GM12878 (cell line): ENCODE results near the gene STRA6. TPM values are rescaled to one million over a fixed set of nuclear protein-coding genes. Genes with fewer than 3 reads are reported as not detected.
A peak's percentile ranks its signal among the peaks of the same experiment; 100 is the strongest.

ENCODE experiments used
- ATAC-seq: fragments of 200-7000 bp; cut with Tn5 transposase; 3 replicates; pipeline ENCODE4 v1.9.1; 2020; ENCODE audit warnings: mild to moderate bottlenecking, moderate library complexity
- BruUV-seq: library from RNA; stranded (reverse); fragments of 400-500 nt; replicated peaks from 2 replicates; lab custom pipeline; 2021; lab: Mats Ljungman, UMichigan
- CTCF ChIA-PET: fragments of 300-600 bp; sonication (Branson Sonifier 250); formaldehyde crosslinking; extraction: SDS; loops from one replicate; lab custom pipeline; 2021; ENCODE audit warnings: inconsistent platforms; lab: Yijun Ruan, JAX
- POLR2A ChIA-PET: fragments of 350-600 bp; formaldehyde crosslinking; extraction: SDS; loops from one replicate; lab custom pipeline; 2021; ENCODE audit warnings: inconsistent platforms; lab: Charles Lee
- RAD21 ChIA-PET: fragments of 300-600 bp; sonication (Branson Sonifier 250); formaldehyde crosslinking; loops from one replicate; lab custom pipeline; 2023; ENCODE audit warnings: antibody characterized with exemption; ENCODE audit not compliant: unreplicated experiment; lab: Charles Lee
- SMC1A ChIA-PET: fragments of 300-600 bp; sonication (Branson Sonifier 250); formaldehyde crosslinking; loops from one replicate; lab custom pipeline; 2023; ENCODE audit not compliant: unreplicated experiment, uncharacterized antibody; lab: Charles Lee
- DNase-seq: peaks from one replicate; pipeline ENCODE4 v3.0.0-alpha.2; 2011; ENCODE audit warnings: low read depth, low spot score
- FAIRE-seq: peaks from 3 replicates; lab custom pipeline; 2011; peaks lifted over from hg19 to GRCh38; lab: Jason Lieb, UNC
- H2AFZ ChIP-seq: 2 replicates; pipeline ENCODE4 v1.6.0; 2011; ENCODE audit warnings: low read depth, low read length, control low read depth; ENCODE audit not compliant: control insufficient read depth
- H3K27ac ChIP-seq: 2 replicates; pipeline ENCODE4 v1.5.1; 2011; ENCODE audit warnings: control low read depth; ENCODE audit not compliant: control insufficient read depth, insufficient read depth
- H3K27me3 ChIP-seq, 2 experiments: replicated peaks in 1 of 2; 2 replicates each; pipeline versions ENCODE4 v1.6.0 to v1.6.1; 2011; ENCODE audit warnings: low read length in 1 of 2; ENCODE audit not compliant: control insufficient read depth in 2 of 2, insufficient read depth in 2 of 2
- H3K36me3 ChIP-seq, 2 experiments: 2 replicates each; pipeline ENCODE4 v1.5.1; 2011; ENCODE audit warnings: low read length in 1 of 2; ENCODE audit not compliant: control insufficient read depth in 2 of 2, insufficient read depth in 2 of 2
- H3K4me1 ChIP-seq: 2 replicates; pipeline ENCODE4 v1.6.1; 2011; ENCODE audit warnings: mild to moderate bottlenecking, low read length, moderate library complexity, mixed read lengths; ENCODE audit not compliant: control insufficient read depth, insufficient read depth
- H3K4me2 ChIP-seq: 2 replicates; pipeline ENCODE4 v1.6.0; 2011; ENCODE audit warnings: control low read depth; ENCODE audit not compliant: control insufficient read depth, insufficient read depth
- H3K4me3 ChIP-seq: fragments of 200-600 bp; sonication (generic); 2 replicates; pipeline ENCODE4 v1.5.1; 2016
- H3K79me2 ChIP-seq: 2 replicates; pipeline ENCODE4 v1.6.0; 2011; ENCODE audit warnings: low read length; ENCODE audit not compliant: control insufficient read depth, insufficient read depth
- H3K9ac ChIP-seq: 2 replicates; pipeline ENCODE4 v1.8.0; 2011; ENCODE audit warnings: low read length, control low read depth, mixed read lengths; ENCODE audit not compliant: control insufficient read depth, insufficient read depth
- H3K9me3 ChIP-seq: replicated peaks from 3 replicates; pipeline ENCODE4 v1.5.1; 2011; ENCODE audit warnings: mild to moderate bottlenecking, low read length; ENCODE audit not compliant: control insufficient read depth, insufficient read depth
- H4K20me1 ChIP-seq: 2 replicates; pipeline ENCODE4 v1.6.0; 2011; ENCODE audit not compliant: control insufficient read depth, insufficient read depth
- ATF2 ChIP-seq: IDR thresholded peaks from 2 replicates; pipeline ENCODE4 v1.6.1; 2012; ENCODE audit warnings: low read length, inconsistent platforms
- CHD1 ChIP-seq: IDR thresholded peaks from 2 replicates; pipeline ENCODE4 v1.6.1; 2012; ENCODE audit warnings: low read depth, low read length, improper control_type of control experiment
- E4F1 ChIP-seq: fragments of 450-650 bp; IDR thresholded peaks from 2 replicates; pipeline ENCODE4 v1.6.1; 2018; ENCODE audit warnings: borderline replicate concordance, mild to moderate bottlenecking; ENCODE audit not compliant: partially characterized antibody
- ELK1 ChIP-seq: IDR thresholded peaks from 2 replicates; pipeline ENCODE4 v1.6.1; 2012; ENCODE audit warnings: low read depth, low read length, improper control_type of control experiment
- GABPA ChIP-seq: IDR thresholded peaks from 2 replicates; pipeline ENCODE4 v1.6.1; 2014; ENCODE audit warnings: antibody characterized with exemption, low read depth, mild to moderate bottlenecking, inconsistent platforms
- HSF1 ChIP-seq: fragments of 150-350 bp; IDR thresholded peaks from 2 replicates; pipeline ENCODE4 v1.6.1; 2014; ENCODE audit warnings: mild to moderate bottlenecking, low read depth, low read length
- MLLT1 ChIP-seq: fragments of 450-650 bp; IDR thresholded peaks from 2 replicates; pipeline ENCODE4 v1.6.1; 2016; ENCODE audit warnings: mild to moderate bottlenecking
- RELB ChIP-seq: fragments of 450-650 bp; IDR thresholded peaks from 2 replicates; pipeline ENCODE4 v1.6.1; 2017; ENCODE audit warnings: low read depth, mild to moderate bottlenecking, moderate library complexity
- SP1 ChIP-seq: IDR thresholded peaks from one replicate; pipeline ENCODE4 v1.6.1; 2011; ENCODE audit warnings: low read depth, low read length
- STAT1 ChIP-seq: fragments of 450-650 bp; conservative IDR thresholded peaks from 2 replicates; pipeline ENCODE4 v1.6.1; 2014; ENCODE audit warnings: antibody characterized with exemption, mild to moderate bottlenecking
- YY1 ChIP-seq: IDR thresholded peaks from 2 replicates; pipeline ENCODE4 v1.6.1; 2011; ENCODE audit warnings: low read depth, mild to moderate bottlenecking, low read length
- ZBED1 ChIP-seq: IDR thresholded peaks from 2 replicates; pipeline ENCODE4 v1.6.1; 2016; ENCODE audit warnings: borderline replicate concordance
- WGBS: methylation state at CpG from one replicate; pipeline ENCODE4 v1.1.6; 2016; ENCODE audit warnings: low lambda C conversion rate; ENCODE audit not compliant: insufficient replicate concordance, insufficient coverage; ENCODE audit errors: missing lambda C conversion rate; 5-methylcytosine and 5-hydroxymethylcytosine counted together
- in situ Hi-C: fragments of 300-500 bp; cut with MboI; formaldehyde crosslinking; loops from 9 replicates; pipeline ENCODE4 v1.14.3; 2018; ENCODE audit warnings: mixed read lengths
- intact Hi-C: fragments of 100-400 bp; cut with micrococcal nuclease; formaldehyde crosslinking; loops from one replicate; pipeline ENCODE4 v1.14.2; 2022; ENCODE audit not compliant: unreplicated experiment
- polyA plus RNA-seq, 11 experiments: library from polyadenylated mRNA; depleted of rRNA in 4 of 11; unstranded in 6 of 11; stranded (reverse) in 5 of 11; fragments of >200 nt; fragmentation: Nextera tagmentation in 4 of 11; fragmentation: Illumina TruSeq in 1 of 11; extraction: Ambion mirVana in 4 of 11; extraction: Trizol in 1 of 11; gene quantifications; 1 replicate in 1 of 11; 2 replicates in 10 of 11; pipeline versions ENCODE4 v1.2.1 to v1.2.3, GENCODE V29; 2011 to 2016; ENCODE audit warnings: inconsistent platforms in 2 of 11, missing spikeins in 2 of 11, low read depth in 1 of 11
- total RNA-seq, 4 experiments: library from RNA; depleted of rRNA in 3 of 4; stranded (reverse); fragments of >200 nt in 3 of 4; fragmentation: Illumina TruSeq in 1 of 4; extraction: Trizol in 1 of 4; gene quantifications; 2 replicates each; pipeline versions ENCODE4 v1.2.1 to v1.2.3, GENCODE V29; 2013 to 2021

The STRA6 gene
- total and polyA plus RNA-seq, 10 of the 15 experiments (the other 5 are each of a cell fraction or from before 2014, with no cell fraction given): 0.31 to 10.8 (median 5.8) TPM

GRCh38 chr15:74157868-74158827, 44.4 kb downstream of the STRA6 start:
- in situ Hi-C loops (no loop called here), intact Hi-C loops (no loop called here)
- no peaks in the 10 kb centered on the region for H4K20me1 ChIP-seq
- peak overlapping the region; percentile 35; the same call in 1 of the 2 replicates for H3K9ac ChIP-seq
- ChIA-PET RAD21 (interaction anchor here (0.5 kb wide), 1 partner anchor 189 kb away, joined by 3 read pairs; no protein-coding TSS in a partner anchor), SMC1A (no interaction called here), POLR2A (interaction anchor here (0.7 kb wide), 1 partner anchor 1211 kb away, joined by 3 read pairs; no protein-coding TSS in a partner anchor), CTCF (interaction anchor here (1.0 kb wide), 2 partner anchors 14 to 102 kb away, joined by 3 read pairs; no protein-coding TSS in a partner anchor)
- H3K27ac ChIP-seq: peak overlapping the region; percentile 82
- peak; percentile 63 for ATAC-seq
- 71% methylated on average over 9 of the region's 9 CpGs for WGBS
- peak overlapping the region; percentile 1; the same call in 1 of the 2 replicates for H3K4me3 ChIP-seq
- peak overlapping the region; percentile 64 for H3K4me2 ChIP-seq
- no peak for DNase-seq
- no peaks in the 10 kb centered on the region for H3K36me3 ChIP-seq
- BruUV-seq: no TSS peak
- peaks cover 33% of the 10 kb centered on the region for H3K4me1 ChIP-seq
- no peaks in the 10 kb centered on the region for H3K27me3 ChIP-seq
- H2AFZ ChIP-seq: no peak overlapping the region
- H3K9me3 ChIP-seq: no peaks in the 10 kb centered on the region
- no peaks in the 10 kb centered on the region for H3K79me2 ChIP-seq
- FAIRE-seq: no peak
- TF ChIP-seq ELK1 (no peak), MLLT1 (no peak), CHD1 (no peak), HSF1 (no peak), RELB (no peak), E4F1 (no peak), STAT1 (no peak), YY1 (no peak), ATF2 (no peak), SP1 (no peak), GABPA (no peak), ZBED1 (no peak)
